Aorta (tissue), 5 donors: Measurements from ENCODE around the gene THAP4. TPM values are rescaled to one million over a fixed set of nuclear protein-coding genes. Genes with fewer than 3 reads are reported as not detected.

Source experiments
- ATAC-seq: fragments of 200-7000 bp; cut with Tn5 transposase; one replicate; pipeline ENCODE4 v1.9.1; 2022; ENCODE audit warnings: moderate library complexity; ENCODE audit not compliant: low FRiP score
- DNase-seq, 2 donors: peaks; one replicate each; pipeline ENCODE4 v3.0.0-alpha.2; 2020
- H3K27ac ChIP-seq, 2 donors: one replicate each; pipeline ENCODE4 v1.5.1; 2013; ENCODE audit warnings: low read length in 2 of 2, mild to moderate bottlenecking in 2 of 2, moderate library complexity in 2 of 2, control low read depth in 1 of 2, inconsistent platforms in 1 of 2, low read depth in 1 of 2
- H3K27me3 ChIP-seq, 2 donors: one replicate each; pipeline ENCODE4 v1.6.1; 2013; ENCODE audit warnings: control low read depth in 1 of 2, low read length in 1 of 2, mild to moderate bottlenecking in 1 of 2, moderate library complexity in 1 of 2; ENCODE audit not compliant: insufficient read depth in 2 of 2, control insufficient read depth in 1 of 2
- H3K36me3 ChIP-seq, 2 donors: one replicate each; pipeline ENCODE4 v1.6.1; 2013; ENCODE audit warnings: control low read depth in 1 of 2, low read length in 1 of 2, mild to moderate bottlenecking in 1 of 2; ENCODE audit not compliant: insufficient read depth in 2 of 2, control insufficient read depth in 1 of 2
- H3K4me1 ChIP-seq, 2 donors: one replicate each; pipeline ENCODE4 v1.6.1; 2013; ENCODE audit warnings: low read length in 2 of 2, control low read depth in 1 of 2, mild to moderate bottlenecking in 1 of 2, moderate library complexity in 1 of 2; ENCODE audit not compliant: insufficient read depth in 2 of 2, control insufficient read depth in 1 of 2
- H3K4me3 ChIP-seq, 2 donors: one replicate each; pipeline ENCODE4 v1.5.1; 2013; ENCODE audit warnings: low read length in 2 of 2, control low read depth in 1 of 2, mild to moderate bottlenecking in 1 of 2
- H3K9me3 ChIP-seq: one replicate; pipeline ENCODE4 v1.6.1; 2013; ENCODE audit warnings: mild to moderate bottlenecking, low read length; ENCODE audit not compliant: control insufficient read depth
- WGBS, 2 donors: extraction: QIAGEN DNeasy Blood & Tissue Kit; methylation state at CpG; one replicate each; pipeline ENCODE4 v1.1.7; 2013; 5-methylcytosine and 5-hydroxymethylcytosine counted together
- intact Hi-C, 2 donors: fragments of 100-400 bp; cut with DNase I; formaldehyde crosslinking; loops; one replicate each; pipeline versions ENCODE4 v1.14.2 to v1.15.0; 2022
- polyA plus RNA-seq, 2 donors: library from polyadenylated mRNA; stranded (reverse); fragments of 200-250 nt; gene quantifications; one replicate each; pipeline ENCODE4 v1.2.3, GENCODE V29; 2013
- total RNA-seq, 2 donors: library from RNA; stranded (reverse); fragmentation: NEBNext Ultra II Directional; extraction: Animal tissue kit (Norgen Biotek cat#: 25700); gene quantifications; one replicate each; pipeline ENCODE4 v1.2.1, GENCODE V29; 2021
- donor health status: healthy with polysubstance abuse.
- donor health status: Bipolar disorder and iron deficiency.
- donor health status: DM: no; HTN: no; CAD: no.
- donor health status: DM: no; HTN: no; CAD: no.
- donor health status: DM: yes; HTN: yes; CAD: no.

Gene THAP4
- total and polyA plus RNA-seq, 4 donors, result 24.3 to 41.5 (median 30.5) TPM

- no peak for ATAC-seq
- Histone ChIP-seq H3K4me1 (no peaks in the 10 kb centered on the region), H3K36me3 (peaks cover 0 to 1% of the 10 kb centered on the region in 2 donors), H3K9me3 (no peaks in the 10 kb centered on the region), H3K27ac (no peak overlapping the region), H3K27me3 (no peaks in the 10 kb centered on the region), H3K4me3 (no peak overlapping the region)
- no peak for DNase-seq
- intact Hi-C loops, result no loop called here
- WGBS, 2 donors, result 81 to 89% methylated on average over 17 of the region's 17 CpGs
These were observed 38.9 kb upstream of the THAP4 start for GRCh38 chr2:241675885-241676284.

- intact Hi-C loops, result no loop called here
- no peak overlapping the region for H3K27ac ChIP-seq
- H3K9me3 ChIP-seq, result no peaks in the 10 kb centered on the region
- H3K36me3 ChIP-seq, result peaks cover 0 to 1% of the 10 kb centered on the region in 2 donors
- no peaks in the 10 kb centered on the region for H3K27me3 ChIP-seq
- no peak for ATAC-seq
- H3K4me3 ChIP-seq, result no peak overlapping the region
- DNase-seq, result no peak
- WGBS, 2 donors, result 46 to 52% methylated on average over 21 of the region's 21 CpGs
- no peaks in the 10 kb centered on the region for H3K4me1 ChIP-seq
These were observed 37.1 kb upstream of the THAP4 start for GRCh38 chr2:241673797-241674725.

GRCh38 chr2:241673189-241673663 lies 36.3 kb upstream of the THAP4 start:
- ATAC-seq, result no peak
- 91 to 92% methylated on average over 17 to 18 of the region's 18 CpGs for WGBS, 2 donors
- no peaks in the 10 kb centered on the region for H3K9me3 ChIP-seq
- no peaks in the 10 kb centered on the region for H3K4me1 ChIP-seq
- intact Hi-C loops, result no loop called here
- H3K36me3 ChIP-seq, result peaks cover 0 to 1% of the 10 kb centered on the region in 2 donors
- H3K4me3 ChIP-seq, result no peak overlapping the region
- DNase-seq, result no peak
- H3K27ac ChIP-seq, result no peak overlapping the region
- no peaks in the 10 kb centered on the region for H3K27me3 ChIP-seq

- DNase-seq (no peak), ATAC-seq (no peak)
- WGBS, 2 donors, result 92 to 93% methylated on average over 41 to 42 of the region's 42 CpGs
- no peak overlapping the region for H3K4me3 ChIP-seq
- H3K27ac ChIP-seq, result no peak overlapping the region
- H3K36me3 ChIP-seq, result peaks cover 0 to 1% of the 10 kb centered on the region in 2 donors
- no peaks in the 10 kb centered on the region for H3K27me3 ChIP-seq
- intact Hi-C loops, result no loop called here
- no peaks in the 10 kb centered on the region for H3K9me3 ChIP-seq
- no peaks in the 10 kb centered on the region for H3K4me1 ChIP-seq
These were observed 35.6 kb upstream of the THAP4 start for GRCh38 chr2:241672243-241673188.

- Histone ChIP-seq H3K27me3 (no peaks in the 10 kb centered on the region), H3K27ac (no peak overlapping the region), H3K36me3 (peaks cover 0 to 1% of the 10 kb centered on the region in 2 donors), H3K4me1 (no peaks in the 10 kb centered on the region), H3K9me3 (no peaks in the 10 kb centered on the region), H3K4me3 (no peak overlapping the region)
- no peak for DNase-seq
- no peak for ATAC-seq
- intact Hi-C loops, result no loop called here
- WGBS, 2 donors, result 92% methylated on average over 31 of the region's 31 CpGs
These were observed 34.7 kb upstream of the THAP4 start for GRCh38 chr2:241671457-241672240.

GRCh38 chr2:241670333-241671110 lies 33.6 kb upstream of the THAP4 start:
- H3K9me3 ChIP-seq, result no peaks in the 10 kb centered on the region
- no peaks in the 10 kb centered on the region for H3K27me3 ChIP-seq
- 89% methylated on average over 31 of the region's 31 CpGs for WGBS, 2 donors
- H3K4me3 ChIP-seq, result no peak overlapping the region
- DNase-seq (no peak), ATAC-seq (no peak)
- H3K27ac ChIP-seq, result no peak overlapping the region
- intact Hi-C loops, result no loop called here
- no peaks in the 10 kb centered on the region for H3K4me1 ChIP-seq
- H3K36me3 ChIP-seq, result peaks cover 0 to 1% of the 10 kb centered on the region in 2 donors

- Histone ChIP-seq H3K4me1 (no peaks in the 10 kb centered on the region), H3K27ac (no peak overlapping the region), H3K4me3 (no peak overlapping the region), H3K9me3 (no peaks in the 10 kb centered on the region), H3K36me3 (peaks cover 0 to 1% of the 10 kb centered on the region in 2 donors), H3K27me3 (no peaks in the 10 kb centered on the region)
- ATAC-seq (no peak), DNase-seq (no peak)
- intact Hi-C loops, result no loop called here
- WGBS, 2 donors, result 85 to 88% methylated on average over 12 of the region's 12 CpGs
These were observed 31.9 kb upstream of the THAP4 start for GRCh38 chr2:241668839-241669238.
